NCI-H460 (cell line): ENCODE measurements around the gene SAMM50. TPM values are rescaled to one million over a fixed set of nuclear protein-coding genes. Genes with fewer than 3 reads are reported as not detected.
A peak's percentile ranks its signal among the peaks of the same experiment; 100 is the strongest.

Experiments used
- DNase-seq: peaks from one replicate; pipeline ENCODE4 v3.0.0-alpha.2; 2016; ENCODE audit warnings: low read depth; ENCODE audit errors: extremely low read depth
- polyA plus RNA-seq: library from polyadenylated mRNA; depleted of rRNA; stranded (reverse); fragments of >200 nt; gene quantifications from 2 replicates; pipeline ENCODE4 v1.2.3, GENCODE V29; 2014; cell fraction: nucleus; rRNA removed
- total RNA-seq: library from RNA; depleted of rRNA; stranded (reverse); fragments of >200 nt; shearing (Covaris generic); gene quantifications from 2 replicates; pipeline ENCODE4 v1.2.3, GENCODE V29; 2014; rRNA removed

Gene SAMM50
- 26.2 and 33.8 TPM in 2 replicates for total RNA-seq
- 25.5 and 29.0 TPM in 2 replicates for polyA plus RNA-seq

- peak; percentile 83 for DNase-seq
Observed at GRCh38 chr22:43955040-43955882, at the start of gene SAMM50. Gene SAMM50, plus strand, starts transcription at chr22:43955442. Its CDS starts 136 bp downstream, at chr22:43955578.

DNA sequence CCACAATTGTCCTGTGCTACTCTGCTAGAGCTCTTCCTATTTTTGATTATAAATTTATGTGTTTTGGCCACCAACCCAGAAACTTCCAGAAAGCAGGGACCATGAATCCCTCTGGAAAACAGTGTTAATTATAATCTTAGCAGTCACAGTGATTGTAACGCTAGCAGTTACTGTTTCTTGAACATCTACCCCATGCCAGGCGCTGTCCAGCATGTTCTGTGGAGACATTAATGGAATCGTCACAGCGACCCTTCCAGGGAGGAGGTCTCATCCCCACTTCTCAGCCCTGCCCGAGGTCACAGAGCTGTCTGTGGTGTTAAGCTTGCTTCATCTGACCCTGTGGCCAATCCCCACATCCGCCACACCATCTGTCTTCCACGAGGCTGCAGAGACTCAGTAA lies 49.6 kb upstream of the SAMM50 start:
- DNase-seq, result no peak

GRCh38 chr22:43909708-43910107 lies 45.5 kb upstream of the SAMM50 start:
- no peak for DNase-seq

DNA sequence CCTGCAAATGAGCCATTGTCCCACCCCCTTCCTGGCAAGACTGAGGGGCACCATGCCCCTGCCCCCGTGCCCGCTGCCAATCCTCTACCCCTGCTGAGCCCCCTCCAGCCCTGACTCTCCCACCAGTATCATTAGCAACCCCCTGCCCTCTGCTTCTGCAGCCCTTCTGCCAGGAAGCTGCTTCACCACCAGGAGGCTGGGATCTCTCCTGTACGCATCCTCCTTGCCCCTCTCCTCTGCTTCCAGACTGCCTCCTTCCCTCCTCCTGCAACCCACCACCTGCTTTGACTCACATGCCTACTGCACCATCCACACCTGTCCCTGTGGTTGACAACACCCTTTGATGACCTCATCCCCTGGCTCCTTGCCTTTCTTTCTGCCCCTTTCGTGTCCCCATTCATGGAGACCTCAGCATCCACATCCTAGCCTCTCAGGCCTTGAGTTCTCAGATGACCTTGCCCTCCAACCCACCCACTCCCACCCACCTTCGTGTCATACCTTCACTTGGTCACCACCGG lies 45.0 kb upstream of the SAMM50 start:
- no peak for DNase-seq

DNA sequence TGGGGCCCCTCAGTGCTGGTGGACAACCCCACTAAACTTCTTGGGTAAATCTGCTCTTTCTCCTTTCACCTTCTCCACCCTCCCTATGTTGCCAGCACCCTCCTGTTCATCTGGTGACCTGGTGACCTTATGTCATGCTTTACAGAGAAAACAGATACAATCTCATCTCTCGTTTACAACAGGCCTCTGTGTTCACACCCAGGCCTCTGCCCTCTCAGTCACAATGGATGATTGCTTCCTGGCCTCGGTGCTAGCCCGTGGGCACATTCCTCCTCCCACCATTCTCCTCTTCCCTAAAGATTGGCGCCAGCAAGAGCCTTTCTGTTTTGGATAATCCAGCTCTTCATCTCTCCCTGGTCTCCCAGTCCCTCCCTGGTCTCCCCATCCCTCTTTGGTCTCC lies 43.9 kb upstream of the SAMM50 start:
- DNase-seq, result no peak

DNA sequence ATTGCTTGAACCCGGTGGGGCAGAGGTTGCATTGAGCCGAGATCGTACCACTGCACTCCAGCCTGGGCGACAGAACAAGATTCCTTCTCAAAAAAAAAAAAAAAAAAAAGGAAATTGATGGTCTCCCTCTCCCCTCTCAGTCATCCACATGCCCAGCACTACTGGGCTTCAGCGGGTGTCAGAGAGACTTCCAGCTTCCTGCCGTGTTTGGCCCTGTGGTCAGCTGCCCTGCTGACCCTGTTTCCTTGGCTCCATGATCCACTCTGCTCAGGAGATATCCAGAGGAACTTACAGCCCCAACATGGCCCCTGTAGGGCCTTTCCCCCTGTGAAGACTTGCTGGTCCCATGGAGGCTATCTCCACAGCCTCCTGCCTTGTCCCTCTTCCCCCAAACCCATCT lies 37.7 kb upstream of the SAMM50 start:
- DNase-seq, result no peak

DNA sequence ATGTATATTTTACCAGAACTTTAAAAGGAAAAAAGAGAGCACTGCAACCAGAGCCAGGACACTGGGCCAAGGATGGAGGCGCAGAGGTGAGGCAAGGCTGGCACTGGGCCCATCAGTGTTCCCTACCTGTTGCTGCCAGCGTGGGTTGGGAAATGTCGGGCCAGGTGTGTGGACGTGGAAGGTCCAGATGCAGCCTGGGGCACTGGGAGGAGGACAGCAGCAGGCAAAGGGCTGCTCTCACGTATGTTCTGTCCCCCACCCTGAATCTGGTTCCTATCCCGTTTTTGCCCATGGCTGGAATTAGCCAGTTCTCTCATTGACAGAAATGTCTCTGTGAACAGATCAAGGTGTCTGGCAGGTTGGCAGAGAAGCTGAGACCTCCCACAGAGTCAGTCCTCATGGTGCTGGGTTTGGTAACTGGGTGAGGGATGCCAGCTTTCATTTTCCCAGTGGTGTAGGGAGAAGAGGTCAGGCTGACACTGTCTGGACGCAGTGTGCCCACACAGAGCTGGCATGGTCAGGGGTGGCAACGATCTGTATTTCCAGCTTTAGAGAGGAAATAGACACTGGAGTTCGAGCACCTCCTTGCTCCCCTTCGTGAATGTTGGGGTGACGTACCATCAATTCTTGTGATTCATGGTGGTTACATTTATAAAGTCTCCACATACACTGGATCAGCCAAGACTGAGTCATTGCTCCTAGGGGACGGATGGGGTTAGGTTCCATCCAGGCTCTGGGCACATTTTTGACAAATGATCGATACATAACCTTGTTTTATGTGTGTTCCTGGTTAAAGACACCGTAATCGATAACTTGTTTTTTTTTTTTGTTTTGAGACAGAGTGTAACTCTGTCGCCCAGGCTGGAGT lies 35.9 kb upstream of the SAMM50 start:
- DNase-seq, result no peak

DNA sequence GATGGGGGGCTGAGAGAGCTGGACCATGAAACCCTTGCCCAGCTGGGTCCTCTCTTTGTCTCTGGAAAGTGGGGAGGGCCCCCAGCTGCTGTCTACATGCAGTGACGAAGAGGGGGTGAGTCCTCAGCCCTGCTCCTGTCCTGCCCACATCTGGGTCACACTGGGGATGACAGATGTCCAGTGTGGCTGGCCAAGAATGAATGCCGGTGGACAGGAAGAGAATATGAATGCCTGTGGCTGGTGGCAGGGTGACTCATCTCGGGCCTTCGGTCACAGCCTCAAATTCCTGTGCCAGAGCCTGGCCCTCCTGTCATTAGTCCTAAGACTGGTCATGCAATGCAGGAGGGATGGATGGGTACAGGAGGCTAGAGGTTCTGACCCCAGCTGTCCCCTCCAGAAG lies 33.9 kb upstream of the SAMM50 start:
- no peak for DNase-seq

GRCh38 chr22:43922123-43922522 lies 33.1 kb upstream of the SAMM50 start:
- no peak for DNase-seq

DNA sequence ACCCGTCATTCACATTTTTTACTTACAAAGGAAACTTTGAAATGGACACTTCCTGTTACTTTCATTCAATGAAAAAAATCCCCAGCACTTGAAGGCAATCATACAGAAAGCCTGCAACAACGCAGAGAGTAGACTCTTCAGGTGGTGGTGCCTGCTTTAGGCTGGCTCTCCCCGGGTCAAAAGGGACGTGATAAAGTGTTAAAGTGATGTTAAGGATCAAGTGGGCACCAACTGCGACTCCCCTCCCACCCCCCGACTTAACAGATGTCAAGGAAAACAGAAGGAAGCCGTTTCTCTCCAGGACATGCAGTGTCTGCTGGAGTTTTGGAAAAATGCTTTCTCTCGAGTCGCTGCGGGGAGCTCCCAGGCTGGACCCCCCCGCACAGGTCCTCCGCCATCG lies 32.1 kb upstream of the SAMM50 start:
- no peak for DNase-seq

DNA sequence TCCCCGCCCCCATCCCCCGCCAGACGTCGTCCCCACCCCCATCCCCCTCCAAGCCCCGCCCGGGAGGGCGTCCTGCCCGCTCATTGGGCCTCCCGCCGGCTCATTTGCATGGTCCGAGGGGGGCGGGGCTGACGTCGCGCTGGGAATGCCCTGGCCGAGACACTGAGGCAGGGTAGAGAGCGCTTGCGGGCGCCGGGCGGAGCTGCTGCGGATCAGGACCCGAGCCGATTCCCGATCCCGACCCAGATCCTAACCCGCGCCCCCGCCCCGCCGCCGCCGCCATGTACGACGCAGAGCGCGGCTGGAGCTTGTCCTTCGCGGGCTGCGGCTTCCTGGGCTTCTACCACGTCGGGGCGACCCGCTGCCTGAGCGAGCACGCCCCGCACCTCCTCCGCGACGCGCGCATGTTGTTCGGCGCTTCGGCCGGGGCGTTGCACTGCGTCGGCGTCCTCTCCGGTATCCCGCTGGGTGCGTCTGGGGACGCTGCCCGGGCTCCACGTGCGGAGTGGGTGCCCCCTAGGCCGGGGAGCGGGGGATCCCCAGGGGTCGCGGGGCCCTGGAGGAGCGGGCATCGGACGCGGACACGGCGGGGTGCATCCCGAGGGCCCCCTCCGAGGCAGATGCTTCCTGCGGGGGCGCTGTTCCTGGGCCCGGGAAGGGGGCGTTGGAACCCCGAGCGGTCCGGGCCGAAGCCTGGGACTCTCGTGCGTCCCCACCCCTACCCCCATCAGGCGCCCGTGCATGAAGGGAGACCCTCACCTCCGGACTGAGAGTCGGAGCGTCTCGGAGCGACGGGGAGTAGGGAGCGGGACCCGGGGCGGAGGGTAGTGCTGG lies 31.4 kb upstream of the SAMM50 start, which contains the start of gene PNPLA3:
TSS of gene PNPLA3 (plus strand) at position 175 of the 834 bp plus-strand sequence. CDS start at position 282, 107 bp downstream.
- DNase-seq, result peak; percentile 75

DNA sequence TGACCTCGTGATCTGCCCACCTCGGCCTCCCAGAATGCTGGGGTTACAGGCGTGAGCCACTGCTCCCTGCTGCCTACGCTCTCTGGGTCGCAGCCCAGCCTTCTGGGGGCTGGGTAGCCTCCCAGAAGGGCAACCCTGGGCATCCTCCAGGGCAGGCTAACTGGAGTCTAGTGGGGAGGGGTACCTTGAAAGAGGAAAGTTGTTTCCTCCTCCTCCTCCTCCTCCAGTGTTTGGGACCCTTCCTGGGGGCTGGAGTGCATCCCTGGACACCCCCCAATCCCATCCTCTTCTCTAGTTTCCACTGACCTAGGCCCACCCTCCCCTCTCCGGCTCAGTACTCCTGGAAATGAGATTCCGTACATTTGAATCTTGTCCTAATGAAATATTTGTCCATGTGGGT lies 30.4 kb upstream of the SAMM50 start:
- DNase-seq, result no peak

DNA sequence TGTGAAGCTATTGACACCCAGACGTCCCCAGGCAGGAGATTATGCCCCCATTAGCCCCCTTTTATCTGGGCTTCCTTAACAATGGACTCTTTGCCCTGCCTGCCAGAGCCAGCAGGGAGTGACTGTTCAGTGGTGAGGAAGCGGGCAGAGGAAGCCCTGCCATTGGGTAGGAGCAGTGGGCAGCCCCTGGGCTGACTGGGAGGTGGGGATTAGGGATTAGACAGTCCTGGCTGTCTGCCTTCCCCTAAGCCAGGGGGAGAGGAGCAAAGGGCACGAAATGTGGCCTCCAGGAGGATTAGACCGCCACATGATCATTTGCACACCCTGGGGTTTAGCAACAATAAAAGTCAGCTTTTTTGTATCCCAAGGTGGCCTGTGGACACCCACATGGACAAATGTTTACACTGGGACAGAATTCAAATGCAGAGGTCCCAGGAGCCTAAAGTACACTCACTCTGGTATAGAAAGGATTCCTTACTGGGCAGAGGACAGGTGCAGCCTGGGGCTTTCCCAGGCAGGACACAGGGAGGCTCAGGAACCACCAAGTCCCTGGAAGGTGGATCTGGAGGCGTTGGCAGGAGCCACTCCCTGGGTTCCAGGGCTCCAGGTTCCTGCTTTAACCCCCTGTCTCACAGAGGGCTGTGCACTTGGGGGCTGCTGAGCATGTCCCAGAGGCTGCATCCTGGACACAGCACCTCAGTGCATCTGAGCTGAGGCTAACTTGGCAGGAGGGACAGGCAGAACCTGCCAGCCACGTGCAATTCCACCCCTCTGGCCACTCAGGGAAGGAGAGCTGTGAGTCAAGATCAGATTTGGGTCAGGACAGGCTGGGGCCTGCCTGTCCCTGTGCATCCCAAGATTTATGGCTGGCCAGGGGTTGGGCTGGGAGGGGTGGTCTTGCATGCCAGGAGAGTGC lies 29.6 kb upstream of the SAMM50 start:
- no peak for DNase-seq

GRCh38 chr22:43926349-43926710 lies 28.9 kb upstream of the SAMM50 start:
- DNase-seq, result no peak

- DNase-seq, result no peak
Observed at GRCh38 chr22:43928468-43928867, 26.8 kb upstream of the SAMM50 start.

DNA sequence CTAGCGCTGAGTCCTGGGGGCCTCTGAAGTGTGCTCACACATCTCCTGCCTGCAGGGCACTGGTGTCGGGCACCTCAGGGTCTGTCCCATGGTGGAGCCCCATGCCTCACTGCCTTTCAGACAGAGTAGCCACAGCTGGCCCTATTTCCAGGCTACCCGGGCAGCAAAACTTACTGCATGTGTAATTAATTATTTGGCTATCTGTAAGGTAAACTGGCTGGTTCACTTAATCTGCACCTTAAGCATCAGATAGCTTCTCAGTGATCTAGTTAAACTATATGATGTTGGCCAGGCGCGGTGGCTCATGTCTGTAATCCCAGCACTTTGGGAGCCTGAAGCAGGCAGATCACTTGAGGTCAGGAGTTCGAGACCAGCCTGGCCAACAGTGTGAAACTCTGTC lies 26.3 kb upstream of the SAMM50 start:
- no peak for DNase-seq

DNA sequence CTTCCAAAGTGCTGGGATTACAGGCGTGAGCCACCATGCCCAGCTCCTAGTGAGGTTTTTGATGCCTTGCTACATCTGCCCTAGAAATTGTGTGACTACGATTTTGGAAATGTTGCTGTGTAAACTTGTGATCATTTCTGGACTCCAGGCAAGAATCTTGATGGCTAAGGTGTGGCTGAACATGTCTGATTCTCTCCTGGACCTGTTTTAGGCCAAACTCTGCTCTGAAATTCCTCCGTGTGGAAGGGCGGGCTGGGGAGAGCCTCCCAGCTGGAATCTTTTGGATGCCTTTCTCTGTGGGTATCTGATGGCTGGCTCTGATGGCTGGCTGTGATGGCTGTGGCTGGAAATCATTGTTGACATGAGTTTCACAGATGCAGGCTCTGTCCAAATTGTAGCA lies 23.5 kb upstream of the SAMM50 start:
- DNase-seq, result no peak

GRCh38 chr22:43941449-43941848 lies 13.8 kb upstream of the SAMM50 start:
- no peak for DNase-seq

DNA sequence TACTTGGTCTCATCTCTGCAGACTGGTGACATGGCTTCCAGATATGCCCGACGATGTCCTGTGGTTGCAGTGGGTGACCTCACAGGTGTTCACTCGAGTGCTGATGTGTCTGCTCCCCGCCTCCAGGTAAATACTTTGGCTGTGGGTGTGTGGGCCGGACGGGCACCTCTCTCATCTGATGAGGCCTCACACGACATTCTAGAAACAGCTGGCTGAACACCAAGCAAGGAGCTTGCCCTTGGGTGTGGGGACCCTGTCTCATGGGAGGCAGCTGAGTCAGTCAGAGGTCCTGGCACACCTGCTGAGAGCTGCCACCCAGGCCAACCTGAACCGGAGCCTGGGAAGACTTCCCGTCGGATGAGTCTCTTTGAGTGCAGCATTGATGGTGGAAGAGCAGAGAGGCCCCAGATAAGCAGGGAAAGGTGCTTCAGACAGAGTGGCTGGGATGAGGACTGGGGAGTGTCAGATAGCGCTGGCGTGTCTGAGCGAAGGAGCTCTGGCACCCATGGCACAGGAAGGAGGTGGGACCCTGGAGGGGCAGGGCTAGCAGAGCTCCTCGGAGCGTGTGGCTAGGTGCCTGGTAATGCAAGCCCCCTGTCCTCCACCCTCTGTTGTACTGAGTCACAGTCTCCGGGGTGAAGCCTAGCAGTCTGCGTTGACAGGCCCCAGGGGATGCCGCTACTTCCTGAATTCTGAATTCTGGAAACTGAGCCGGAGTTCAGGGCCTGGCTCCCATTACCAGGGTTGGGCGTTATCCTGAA lies 10.4 kb upstream of the SAMM50 start:
- no peak for DNase-seq
